G401.6 (cell line): Measurements from ENCODE around the gene SEMA3D.

Experiments
- FAIRE-seq: peaks from 2 replicates; lab custom pipeline; 2012; peaks lifted over from hg19 to GRCh38; lab: Jason Lieb, UNC

SEMA3D gene

DNA sequence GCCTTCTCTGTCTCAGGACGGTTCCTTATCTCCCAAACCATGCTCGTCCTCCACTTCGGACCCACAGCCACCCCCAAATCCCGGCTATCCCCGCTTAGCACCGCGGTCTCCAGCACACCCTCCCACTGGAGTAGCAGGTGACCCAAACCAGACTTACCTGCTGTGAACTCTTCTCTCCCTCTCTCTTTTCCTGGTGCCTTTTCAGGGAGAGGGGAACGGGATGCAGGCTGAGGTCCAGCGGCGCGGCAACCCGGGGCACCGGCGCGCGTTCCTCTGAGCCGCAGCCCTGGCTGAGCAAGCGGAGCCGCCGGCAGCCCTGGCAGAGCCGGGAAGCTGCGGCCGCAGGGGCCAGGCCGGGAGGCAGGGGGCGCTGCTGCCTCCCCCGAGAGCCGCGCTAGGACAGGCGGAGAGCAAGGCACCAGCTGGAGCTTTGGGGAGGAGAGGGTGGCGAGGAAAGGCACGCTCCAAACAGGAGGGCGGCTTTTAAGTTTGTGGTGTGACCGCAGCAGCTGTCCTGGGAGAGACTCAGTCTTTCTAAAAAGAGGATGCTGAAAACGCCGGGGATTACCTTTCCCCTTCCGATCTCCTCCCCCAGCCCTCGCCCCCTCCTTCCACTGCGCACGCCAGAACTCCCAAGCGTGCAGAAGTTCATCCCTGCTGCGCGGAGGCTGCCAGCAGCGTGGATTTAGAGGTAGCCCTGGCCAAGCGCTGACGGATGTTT, at the start of gene SEMA3D:
TSS of gene SEMA3D (minus strand) at position 536 of the 721 bp plus-strand sequence. CDS start 65,165 bp downstream, outside the sequence.
- no peak for FAIRE-seq

- no peak for FAIRE-seq
Measured at GRCh38 chr7:85234730-85235129, 47.9 kb upstream of the SEMA3D start.

DNA sequence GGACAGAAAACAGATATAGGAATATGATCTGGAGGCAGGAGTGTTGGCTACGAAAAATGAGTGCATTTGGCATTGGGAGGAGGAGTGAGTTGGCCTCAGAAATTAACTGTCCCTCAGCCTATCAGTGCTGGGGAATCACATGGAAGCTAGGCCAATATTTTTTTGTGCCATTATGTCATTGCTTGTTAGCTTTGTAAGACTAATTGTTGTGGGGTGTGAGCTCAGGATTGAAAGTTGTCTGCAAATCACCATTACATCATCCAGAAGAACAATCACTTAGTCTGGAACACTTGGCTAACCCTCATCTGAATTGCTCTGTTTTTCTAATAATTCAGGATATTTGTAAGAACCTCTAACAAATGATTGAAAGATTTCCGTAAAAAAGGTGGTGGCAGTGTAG, 45.2 kb upstream of the SEMA3D start:
- no peak for FAIRE-seq

DNA sequence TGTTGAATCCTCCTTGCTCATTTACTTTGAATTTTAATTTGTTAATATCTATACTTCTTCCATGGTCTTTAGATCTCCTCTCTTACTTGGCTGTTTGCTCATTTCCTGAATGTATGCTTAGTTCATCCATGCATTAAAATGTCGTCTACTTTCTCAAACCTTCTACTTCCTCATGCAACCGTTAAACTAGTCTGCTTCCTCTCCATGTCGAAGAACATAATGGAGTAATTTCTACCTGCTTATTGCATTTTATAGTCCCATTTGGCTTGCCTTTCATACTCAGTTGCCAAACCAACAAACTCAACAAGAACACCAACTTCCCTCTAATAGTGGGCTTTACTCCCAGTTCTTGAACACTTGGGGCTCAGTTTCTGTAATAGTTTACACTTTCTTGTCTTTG, 43.8 kb upstream of the SEMA3D start:
- FAIRE-seq = no peak

- no peak for FAIRE-seq
Measured at GRCh38 chr7:85229544-85229943, 42.7 kb upstream of the SEMA3D start.

DNA sequence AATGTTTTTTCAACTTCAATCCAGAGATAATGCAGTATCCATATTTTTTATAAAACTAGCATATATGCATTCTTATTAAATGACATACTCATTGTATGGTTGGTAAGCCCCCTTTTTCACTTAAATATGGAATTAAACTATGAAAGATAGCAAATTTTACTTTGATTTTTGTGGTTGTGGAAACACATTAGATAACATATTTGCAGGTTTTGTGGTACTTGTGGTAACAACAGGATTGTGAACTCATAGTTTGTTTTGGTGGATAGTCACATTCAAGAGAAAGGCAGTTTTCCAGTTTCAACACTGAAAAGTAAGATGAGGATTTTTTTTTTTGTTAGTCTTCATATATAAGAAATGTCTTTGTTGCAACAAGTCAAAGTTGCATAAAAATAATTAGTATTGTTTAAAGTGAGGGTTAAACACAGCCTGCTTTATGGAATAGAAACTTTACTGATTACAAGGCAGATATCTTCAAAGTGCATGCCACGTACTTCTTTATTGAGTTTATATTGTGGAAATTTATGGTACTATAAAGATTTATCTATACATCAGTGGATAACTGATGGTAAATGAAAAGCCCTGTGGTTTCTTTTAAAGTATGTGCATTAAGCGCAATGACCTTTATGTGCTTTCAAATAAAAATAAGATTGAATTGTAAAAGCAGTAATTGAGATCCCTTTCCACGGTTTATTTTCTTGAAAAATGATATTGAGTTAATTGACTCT, 39.7 kb upstream of the SEMA3D start:
- no peak for FAIRE-seq

DNA sequence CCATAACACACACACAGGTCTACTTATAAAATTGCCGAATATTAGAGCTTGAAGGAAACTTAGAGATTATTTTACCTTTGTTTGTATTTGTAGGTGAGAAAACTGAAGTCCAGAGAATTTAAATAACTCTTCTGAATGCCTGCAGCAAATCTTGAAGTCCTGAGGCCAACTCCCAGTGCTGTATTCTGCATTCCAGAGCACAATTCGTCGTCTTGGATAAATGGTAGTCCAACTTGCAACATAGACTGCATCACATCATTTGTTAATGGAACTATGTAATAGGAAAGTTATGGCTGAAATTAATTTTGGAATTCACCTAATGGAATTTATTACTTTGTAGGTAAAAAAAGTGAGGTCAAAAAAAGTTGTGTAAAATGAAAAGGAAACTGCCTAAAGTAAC, 37.3 kb upstream of the SEMA3D start:
- FAIRE-seq = no peak

DNA sequence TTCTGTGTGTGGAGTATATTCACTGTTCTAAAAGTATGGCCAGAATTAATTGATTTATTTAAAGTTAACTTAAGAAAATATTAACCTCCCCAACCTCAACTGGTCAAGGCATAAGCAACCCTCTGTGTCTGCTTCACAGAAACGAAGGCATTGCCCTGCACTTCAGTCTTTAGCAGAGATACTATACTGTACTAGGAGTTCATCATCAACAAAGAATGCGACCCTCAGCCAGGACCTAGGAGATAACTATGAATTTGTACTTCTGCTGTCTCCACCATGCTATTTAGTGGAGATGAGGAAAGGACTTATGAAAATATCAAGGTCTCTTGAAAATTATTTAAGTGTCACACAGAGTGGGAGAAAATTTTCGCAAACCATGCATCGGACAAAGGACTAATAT, 35.7 kb upstream of the SEMA3D start:
- FAIRE-seq = no peak

GRCh38 chr7:85221796-85222195, 34.9 kb upstream of the SEMA3D start:
- FAIRE-seq = no peak

DNA sequence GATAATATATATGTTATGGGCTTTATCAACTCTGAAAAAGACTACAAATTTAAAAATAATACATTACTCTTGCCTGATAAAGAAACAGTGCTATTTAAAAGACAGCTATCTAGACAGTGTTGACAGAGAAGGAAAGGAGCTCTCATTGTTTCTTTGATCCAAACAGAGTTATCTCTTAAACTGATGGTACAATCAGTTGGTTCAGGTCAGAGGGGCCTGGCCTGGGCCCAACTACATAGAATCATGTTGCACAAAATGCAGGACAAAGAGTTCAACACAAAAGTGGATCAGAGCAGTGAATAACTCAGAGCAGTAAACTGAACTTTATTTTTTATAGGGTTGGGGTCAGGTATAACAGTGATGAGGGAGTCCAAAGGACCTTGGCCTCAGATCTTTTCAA, 33.8 kb upstream of the SEMA3D start:
- FAIRE-seq = no peak

GRCh38 chr7:85220023-85220422, 33.2 kb upstream of the SEMA3D start:
- FAIRE-seq = no peak

DNA sequence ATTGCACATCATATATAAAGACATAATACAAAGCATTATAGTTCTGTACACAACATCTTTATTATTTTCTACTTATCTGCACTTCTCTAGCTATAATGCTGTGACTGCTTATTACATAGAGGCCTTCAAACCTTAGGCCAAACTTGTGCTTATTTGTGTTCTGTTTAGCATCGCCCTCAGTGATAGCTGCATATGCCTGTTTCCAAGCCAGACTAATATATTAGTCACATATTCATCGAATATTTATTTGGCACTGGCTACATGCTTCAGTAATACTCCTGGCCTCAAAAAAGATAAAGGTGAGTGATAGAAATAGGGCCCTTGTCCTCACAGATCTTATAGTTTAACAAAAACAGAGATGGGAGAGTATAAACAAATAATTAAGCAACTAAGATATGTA, 30.2 kb upstream of the SEMA3D start:
- FAIRE-seq = no peak

DNA sequence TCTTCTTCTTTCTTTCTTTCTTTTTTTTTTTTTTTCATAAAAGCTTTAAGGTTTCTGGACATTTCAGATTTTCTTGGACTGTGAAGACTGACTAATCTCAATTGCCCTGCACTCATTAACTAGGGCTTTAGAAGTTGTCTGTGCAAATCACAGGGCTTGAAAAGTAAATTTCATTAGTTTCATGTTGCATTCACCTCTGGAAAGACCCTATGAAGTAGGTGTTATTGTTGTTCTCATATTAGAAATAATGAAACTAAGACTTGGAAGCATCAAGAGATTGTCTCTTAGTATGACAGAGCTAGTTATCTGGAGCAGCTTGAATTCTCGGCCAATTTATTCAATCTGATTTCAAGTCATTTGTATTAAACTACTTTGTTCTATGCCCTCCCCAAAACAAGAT, 28.2 kb upstream of the SEMA3D start:
- no peak for FAIRE-seq

GRCh38 chr7:85213500-85213899, 26.6 kb upstream of the SEMA3D start:
- FAIRE-seq = no peak

DNA sequence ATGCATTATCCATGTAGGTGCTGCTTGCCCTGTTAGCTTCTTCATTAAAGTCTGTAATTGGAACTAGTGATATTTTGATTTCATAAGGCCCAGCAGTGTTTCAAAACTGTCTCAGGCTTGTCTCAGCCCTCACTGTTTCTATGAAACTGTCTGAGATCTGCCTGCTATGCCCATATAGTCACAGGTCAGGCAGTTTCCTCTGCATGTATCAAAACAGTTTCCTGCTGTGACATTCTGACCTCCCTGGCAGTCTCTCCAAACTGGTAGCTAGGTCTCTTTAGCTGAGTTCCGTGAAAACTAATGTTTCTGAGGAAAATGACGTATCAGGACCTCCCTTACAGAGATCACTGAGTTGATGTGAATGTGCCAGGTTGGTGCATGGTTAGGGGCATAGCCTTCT, 18.9 kb upstream of the SEMA3D start:
- no peak for FAIRE-seq

- FAIRE-seq = no peak
Measured at GRCh38 chr7:85204496-85204895, 17.6 kb upstream of the SEMA3D start.

- no peak for FAIRE-seq
Measured at GRCh38 chr7:85204061-85204460, 17.2 kb upstream of the SEMA3D start.

- FAIRE-seq = no peak
Measured at GRCh38 chr7:85201209-85201608, 14.4 kb upstream of the SEMA3D start.

- FAIRE-seq = no peak
Measured at GRCh38 chr7:85196696-85197095, 9.8 kb upstream of the SEMA3D start.

GRCh38 chr7:85191383-85191782, 4.5 kb upstream of the SEMA3D start:
- FAIRE-seq = no peak

DNA sequence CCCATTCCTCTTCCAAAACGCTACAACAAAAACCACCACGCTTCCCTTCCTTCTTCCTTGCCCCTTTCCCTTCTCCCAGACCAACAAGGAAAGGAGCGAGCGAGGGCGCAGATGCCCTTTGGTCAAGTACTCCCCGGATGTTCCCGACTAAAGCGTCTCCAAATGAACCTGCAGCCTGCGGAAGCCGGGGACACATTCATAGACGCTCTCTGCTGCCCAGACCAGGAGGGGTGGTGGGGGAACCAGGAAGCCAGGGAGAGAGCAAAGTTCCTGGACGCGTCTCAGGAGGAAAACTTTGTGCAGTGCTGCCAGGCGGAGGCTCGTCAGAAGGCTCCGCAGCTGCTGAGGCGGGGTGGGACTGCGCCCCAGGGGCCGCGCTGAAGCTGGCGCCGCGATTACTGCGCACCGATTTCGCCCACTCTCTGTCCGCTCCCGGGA, 754 bp downstream of the SEMA3D start:
- no peak for FAIRE-seq

DNA sequence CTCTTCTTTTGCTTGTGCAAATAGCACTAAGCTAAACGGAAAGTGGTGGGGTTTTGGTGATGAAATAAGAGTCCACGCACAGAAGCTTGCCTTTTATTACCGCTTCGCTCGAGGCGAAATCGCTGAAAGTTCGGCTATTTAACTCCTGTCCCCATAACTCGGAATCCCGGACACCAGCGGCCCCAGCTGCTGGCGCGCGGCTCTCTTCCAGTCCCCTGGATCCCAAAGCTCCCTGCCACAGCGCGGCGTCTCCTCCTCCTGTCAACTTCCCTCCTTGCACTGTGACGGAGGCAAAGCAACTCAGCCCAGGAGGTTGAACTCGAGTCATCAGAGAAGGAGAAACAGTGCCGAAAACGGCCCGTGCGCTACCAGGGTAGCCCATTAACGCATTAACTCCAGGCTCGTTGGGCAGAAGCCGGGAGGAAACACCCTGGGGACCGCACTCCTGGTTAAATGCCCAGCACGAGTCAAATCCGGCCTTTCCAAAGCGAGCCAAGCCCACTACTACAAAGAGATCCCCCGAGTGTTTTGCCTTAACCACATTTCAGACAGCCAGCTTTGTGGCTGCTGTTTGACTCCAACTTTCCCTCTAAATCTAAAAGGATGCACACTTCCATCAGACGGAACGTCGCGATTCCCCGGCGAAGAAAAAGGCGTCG, 1.3 kb downstream of the SEMA3D start:
- FAIRE-seq = no peak
